ENCODE results near the gene ACSS3.

The ACSS3 gene

GRCh38 chr12:81300454-81300853 lies 222.6 kb downstream of the ACSS3 start:
- no peak for DNase-seq

DNA sequence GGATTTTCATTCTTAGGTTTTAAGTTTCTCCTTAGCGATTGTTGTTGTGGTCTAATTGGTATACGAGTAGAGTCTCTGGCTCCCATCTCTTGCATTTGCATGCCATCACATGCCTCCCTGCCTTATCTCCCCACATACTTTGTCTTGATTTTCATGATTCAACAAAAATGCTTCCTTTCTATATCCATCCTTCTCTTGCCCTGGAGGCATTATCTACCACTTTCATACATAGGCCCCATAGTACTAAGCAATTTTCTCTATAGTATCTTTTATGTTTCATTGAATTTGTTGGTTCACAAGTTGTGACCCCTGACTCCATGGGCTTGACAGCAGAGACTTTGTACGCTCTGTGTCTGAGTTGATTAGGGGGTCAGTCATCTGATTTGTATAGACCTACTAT lies 226.1 kb downstream of the ACSS3 start:
- DNase-seq, result no peak

Data from activated CD4-positive, alpha-beta T cell treated with anti-CD3 and anti-CD28 coated beads, Interleukin-2, amount 50 U/mL, for 48 hours (primary cell).